Colonic mucosa (tissue), 4 donors: ENCODE results near the gene AP1B1. TPM values are rescaled to one million over a fixed set of nuclear protein-coding genes. Genes with fewer than 3 reads are reported as not detected.

Source experiments
- DNase-seq: peaks from one replicate; pipeline ENCODE4 v3.0.0-alpha.2; 2020
- H3K27ac ChIP-seq: fragments of 200-600 bp; one replicate; pipeline ENCODE4 v1.8.0; 2021
- H3K27me3 ChIP-seq: fragments of 200-600 bp; one replicate; pipeline ENCODE4 v1.8.0; 2021
- H3K36me3 ChIP-seq: fragments of 200-600 bp; one replicate; pipeline ENCODE4 v1.8.0; 2021
- H3K4me1 ChIP-seq: fragments of 200-600 bp; one replicate; pipeline ENCODE4 v1.8.0; 2021; ENCODE audit warnings: mild to moderate bottlenecking
- H3K4me3 ChIP-seq: fragments of 200-600 bp; one replicate; pipeline ENCODE4 v1.8.0; 2021
- H3K9ac ChIP-seq, 2 donors: one replicate each; pipeline ENCODE4 v1.7.0; 2013; ENCODE audit warnings: control low read depth in 2 of 2, low read depth in 2 of 2, low read length in 2 of 2
- H3K9me3 ChIP-seq: fragments of 200-600 bp; one replicate; pipeline ENCODE4 v1.8.0; 2021
- intact Hi-C: fragments of 100-400 bp; cut with DNase I; formaldehyde crosslinking; loops from one replicate; pipeline ENCODE4 v1.14.1; 2022
- total RNA-seq, 2 donors: library from RNA; stranded (reverse); fragmentation: NEBNext Ultra II Directional in 1 of 2; extraction: Animal tissue kit (Norgen Biotek cat#: 25700) in 1 of 2; gene quantifications; one replicate each; pipeline ENCODE4 v1.2.1, GENCODE V29; 2021
- TF ChIP-seq, protein P1 (sequence below): fragments of 200-600 bp; IDR thresholded peaks from one replicate; pipeline ENCODE4 v1.8.0; 2022; ENCODE audit warnings: antibody characterized with exemption, mild to moderate bottlenecking
- donor health status: healthy.
- donor health status: DM: no; HTN: no; CAD: no.
- donor health status: DM: no; HTN: no; CAD: no.

Gene AP1B1
- total RNA-seq, 2 donors from 2014 or later = 90.4 to 120 TPM

GRCh38 chr22:29331658-29332300, 56.6 kb downstream of the AP1B1 start:
- Histone ChIP-seq H3K27me3 (no peaks in the 10 kb centered on the region), H3K4me1 (no peaks in the 10 kb centered on the region), H3K36me3 (peaks cover 7% of the 10 kb centered on the region), H3K9ac (no peak overlapping the region), H3K4me3 (no peak overlapping the region), H3K27ac (no peak overlapping the region), H3K9me3 (no peaks in the 10 kb centered on the region)
- DNase-seq = no peak
- TF ChIP-seq, protein P1, sequence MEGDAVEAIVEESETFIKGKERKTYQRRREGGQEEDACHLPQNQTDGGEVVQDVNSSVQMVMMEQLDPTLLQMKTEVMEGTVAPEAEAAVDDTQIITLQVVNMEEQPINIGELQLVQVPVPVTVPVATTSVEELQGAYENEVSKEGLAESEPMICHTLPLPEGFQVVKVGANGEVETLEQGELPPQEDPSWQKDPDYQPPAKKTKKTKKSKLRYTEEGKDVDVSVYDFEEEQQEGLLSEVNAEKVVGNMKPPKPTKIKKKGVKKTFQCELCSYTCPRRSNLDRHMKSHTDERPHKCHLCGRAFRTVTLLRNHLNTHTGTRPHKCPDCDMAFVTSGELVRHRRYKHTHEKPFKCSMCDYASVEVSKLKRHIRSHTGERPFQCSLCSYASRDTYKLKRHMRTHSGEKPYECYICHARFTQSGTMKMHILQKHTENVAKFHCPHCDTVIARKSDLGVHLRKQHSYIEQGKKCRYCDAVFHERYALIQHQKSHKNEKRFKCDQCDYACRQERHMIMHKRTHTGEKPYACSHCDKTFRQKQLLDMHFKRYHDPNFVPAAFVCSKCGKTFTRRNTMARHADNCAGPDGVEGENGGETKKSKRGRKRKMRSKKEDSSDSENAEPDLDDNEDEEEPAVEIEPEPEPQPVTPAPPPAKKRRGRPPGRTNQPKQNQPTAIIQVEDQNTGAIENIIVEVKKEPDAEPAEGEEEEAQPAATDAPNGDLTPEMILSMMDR = no peak
- intact Hi-C loops = no loop called here

DNA sequence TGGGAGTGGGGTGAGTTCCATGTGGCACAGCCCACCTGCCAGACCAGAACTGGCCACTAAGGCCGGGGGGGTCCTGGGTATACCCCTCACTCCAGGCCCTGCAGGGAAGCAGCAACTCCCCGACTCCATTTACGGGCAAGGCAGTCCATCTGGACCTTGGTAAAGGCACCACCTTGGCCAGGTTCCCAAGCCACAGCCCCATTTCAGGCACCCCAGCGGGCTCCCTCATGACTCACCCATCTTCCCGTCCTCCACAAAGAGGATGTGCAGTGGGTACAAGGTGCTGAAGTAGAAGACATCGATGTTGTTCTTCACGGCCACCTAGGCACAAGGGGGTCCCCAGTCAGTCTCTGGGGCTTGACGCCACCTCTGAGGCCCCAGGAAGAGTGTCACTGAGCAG, 57.2 kb downstream of the AP1B1 start:
- no peak overlapping the region for H3K9ac ChIP-seq
- no peaks in the 10 kb centered on the region for H3K4me1 ChIP-seq
- TF ChIP-seq, protein P1 = no peak
- no peaks in the 10 kb centered on the region for H3K9me3 ChIP-seq
- H3K27ac ChIP-seq = no peak overlapping the region
- peaks cover 7% of the 10 kb centered on the region for H3K36me3 ChIP-seq
- intact Hi-C loops = no loop called here
- H3K4me3 ChIP-seq = no peak overlapping the region
- no peaks in the 10 kb centered on the region for H3K27me3 ChIP-seq
- DNase-seq = no peak

GRCh38 chr22:29330753-29331152, 57.6 kb downstream of the AP1B1 start:
- Histone ChIP-seq H3K36me3 (peaks cover 7% of the 10 kb centered on the region), H3K9me3 (no peaks in the 10 kb centered on the region), H3K9ac (no peak overlapping the region), H3K4me3 (no peak overlapping the region), H3K4me1 (no peaks in the 10 kb centered on the region), H3K27me3 (no peaks in the 10 kb centered on the region), H3K27ac (no peak overlapping the region)
- no peak for DNase-seq
- intact Hi-C loops = no loop called here
- TF ChIP-seq, protein P1 = no peak

DNA sequence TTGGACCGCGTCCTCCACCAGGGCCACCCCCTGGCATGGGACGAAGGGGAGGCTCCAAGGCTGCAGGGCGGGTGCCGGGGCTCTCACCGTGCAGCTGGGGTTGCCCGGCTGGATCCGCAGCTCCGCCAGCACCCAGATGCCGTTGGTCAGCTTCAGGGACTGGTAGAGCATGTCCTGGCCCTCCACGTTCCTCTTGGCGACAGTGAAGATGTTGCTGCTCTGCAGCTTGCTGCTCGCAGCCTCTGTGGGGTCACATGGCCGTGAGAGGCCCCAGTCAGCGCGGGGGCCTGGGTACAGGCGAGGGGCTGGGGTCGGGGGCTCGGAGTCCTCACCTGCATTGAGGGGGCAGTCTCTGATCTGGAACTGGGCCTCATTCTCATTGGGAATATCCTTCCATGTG, 58.1 kb downstream of the AP1B1 start:
- H3K27ac ChIP-seq = no peak overlapping the region
- H3K36me3 ChIP-seq = peaks cover 7% of the 10 kb centered on the region
- TF ChIP-seq, protein P1 = no peak
- no peaks in the 10 kb centered on the region for H3K27me3 ChIP-seq
- no peaks in the 10 kb centered on the region for H3K4me1 ChIP-seq
- intact Hi-C loops = no loop called here
- no peak overlapping the region for H3K4me3 ChIP-seq
- no peak for DNase-seq
- H3K9ac ChIP-seq = no peak overlapping the region
- no peaks in the 10 kb centered on the region for H3K9me3 ChIP-seq

GRCh38 chr22:29329581-29329980, 58.8 kb downstream of the AP1B1 start:
- no peaks in the 10 kb centered on the region for H3K27me3 ChIP-seq
- H3K4me1 ChIP-seq = no peaks in the 10 kb centered on the region
- H3K36me3 ChIP-seq = peaks cover 7% of the 10 kb centered on the region
- no peak for DNase-seq
- TF ChIP-seq, protein P1 = no peak
- H3K27ac ChIP-seq = no peak overlapping the region
- H3K9me3 ChIP-seq = no peaks in the 10 kb centered on the region
- H3K9ac ChIP-seq = no peak overlapping the region
- no peak overlapping the region for H3K4me3 ChIP-seq
- intact Hi-C loops = no loop called here
